Left cardiac atrium (tissue), 4 donors: ENCODE data around the gene ZFYVE21. TPM values are rescaled to one million over a fixed set of nuclear protein-coding genes. Genes with fewer than 3 reads are reported as not detected.

ENCODE experiments used
- ATAC-seq, 2 donors: fragments of 200-7000 bp; cut with Tn5 transposase; one replicate each; pipeline ENCODE4 v1.9.1; 2020; ENCODE audit warnings: mild to moderate bottlenecking in 2 of 2, moderate library complexity in 2 of 2
- DNase-seq: peaks from one replicate; pipeline ENCODE4 v3.0.0-alpha.2; 2020
- intact Hi-C, 2 donors: fragments of 100-400 bp; cut with DNase I; formaldehyde crosslinking; loops; one replicate each; pipeline versions ENCODE4 v1.14.1 to v1.15.1; 2022 to 2023
- total RNA-seq, 2 donors: library from RNA; stranded (reverse); fragmentation: NEBNext Ultra II Directional; extraction: Animal tissue kit (Norgen Biotek cat#: 25700); gene quantifications; one replicate each; pipeline ENCODE4 v1.2.1, GENCODE V29; 2021
- donor health status: DM: no; HTN: yes; CAD: no.
- donor health status: DM: no; HTN: yes; CAD: no; lungs with severe emphysema.
- donor health status: DM: yes; HTN: yes; CAD: no.
- donor health status: Dilated cardiomyopathy.

ZFYVE21 gene
- total RNA-seq, 2 donors from 2014 or later: 47.0 to 48.7 TPM

- intact Hi-C loops: no loop called here
- peak; percentile 61 for DNase-seq
These were observed 15.0 kb downstream of the ZFYVE21 start for GRCh38 chr14:103730490-103731035.

GRCh38 chr14:103731481-103731880 lies 15.9 kb downstream of the ZFYVE21 start:
- intact Hi-C loops: no loop called here
- ATAC-seq (no peak), DNase-seq (no peak)

More at GRCh38 chr14:103730490-103731035, 15.0 kb downstream of the ZFYVE21 start:
- ATAC-seq: peak; percentile 78 to 85

GRCh38 chr14:103731916-103732867 lies 16.6 kb downstream of the ZFYVE21 start:
- ATAC-seq: no peak
- DNase-seq: no peak

GRCh38 chr14:103732868-103733620 lies 17.4 kb downstream of the ZFYVE21 start:
- intact Hi-C loops: no loop called here
- ATAC-seq (no peak), DNase-seq (no peak)

More at GRCh38 chr14:103731916-103732867, 16.6 kb downstream of the ZFYVE21 start:
- intact Hi-C loops: no loop called here

- DNase-seq: no peak
- intact Hi-C loops: no loop called here
- ATAC-seq: no peak
These were observed 18.0 kb downstream of the ZFYVE21 start for GRCh38 chr14:103733651-103734050.

- DNase-seq: no peak
- ATAC-seq: no peak
- intact Hi-C loops: no loop called here
These were observed 18.7 kb downstream of the ZFYVE21 start for GRCh38 chr14:103734081-103734888.

GRCh38 chr14:103735022-103735421 lies 19.4 kb downstream of the ZFYVE21 start:
- ATAC-seq (peak in 1 of 2 donors; percentile 8), DNase-seq (no peak)
- intact Hi-C loops: no loop called here

GRCh38 chr14:103735439-103735814 lies 19.8 kb downstream of the ZFYVE21 start:
- intact Hi-C loops: no loop called here
- ATAC-seq (peak; percentile 7 to 44), DNase-seq (no peak)

GRCh38 chr14:103735815-103736545 lies 20.4 kb downstream of the ZFYVE21 start:
- ATAC-seq (no peak), DNase-seq (no peak)
- intact Hi-C loops: no loop called here

GRCh38 chr14:103736546-103737431 lies 21.2 kb downstream of the ZFYVE21 start:
- DNase-seq: no peak
- intact Hi-C loops: no loop called here
- ATAC-seq: no peak

GRCh38 chr14:103737432-103738045 lies 21.9 kb downstream of the ZFYVE21 start:
- intact Hi-C loops: no loop called here
- DNase-seq (no peak), ATAC-seq (no peak)

GRCh38 chr14:103738166-103738565 lies 22.6 kb downstream of the ZFYVE21 start:
- DNase-seq (no peak), ATAC-seq (no peak)
- intact Hi-C loops: no loop called here

- intact Hi-C loops: no loop called here
- no peak for ATAC-seq
- no peak for DNase-seq
These were observed 23.3 kb downstream of the ZFYVE21 start for GRCh38 chr14:103738701-103739451.

GRCh38 chr14:103739466-103739792 lies 23.8 kb downstream of the ZFYVE21 start:
- DNase-seq (no peak), ATAC-seq (no peak)
- intact Hi-C loops: no loop called here

- ATAC-seq (no peak), DNase-seq (no peak)
- intact Hi-C loops: no loop called here
These were observed 24.3 kb downstream of the ZFYVE21 start for GRCh38 chr14:103739793-103740501.
